ENCODE measurements around the gene GH2.
"Not testable (repeated sequence)": the region's sequence is repeated elsewhere in the genome, so short reads cannot be mapped to it uniquely, and the experiment has no call there.

- not testable (repeated sequence) for TF ChIP-seq CTCF (conservative IDR thresholded peaks at IDR 0.05; ENCODE audit: low read length); EZH2phosphoT487 (IDR thresholded peaks at IDR 0.05; ENCODE audit: borderline replicate concordance)
These were observed 39.0 kb upstream of the GH2 start for GRCh38 chr17:63920779-63921178.
